GM12874 (cell line): ENCODE results near the gene DIPK2A.

ENCODE experiments used
- CTCF ChIP-seq: IDR thresholded peaks from 2 replicates; pipeline ENCODE4 v1.5.1; 2011; ENCODE audit warnings: low read depth, mild to moderate bottlenecking, control low read depth, low read length, moderate library complexity; ENCODE audit not compliant: insufficient read depth

The DIPK2A gene

GRCh38 chr3:143971359-143972154 is at the start of gene DIPK2A:
Gene DIPK2A, plus strand, starts transcription at chr3:143971823. Its CDS starts 510 bp downstream, at chr3:143972333.
- TF ChIP-seq CTCF: no peak

- no peak for TF ChIP-seq CTCF
Observed at GRCh38 chr3:143924522-143925285, 46.9 kb upstream of the DIPK2A start.

- TF ChIP-seq CTCF: no peak
Observed at GRCh38 chr3:143928056-143928455, 43.6 kb upstream of the DIPK2A start.

GRCh38 chr3:143928541-143929255 is 42.9 kb upstream of the DIPK2A start:
- no peak for TF ChIP-seq CTCF

GRCh38 chr3:143934791-143935190 is 36.8 kb upstream of the DIPK2A start:
- no peak for TF ChIP-seq CTCF

GRCh38 chr3:143935678-143936077 is 35.9 kb upstream of the DIPK2A start:
- no peak for TF ChIP-seq CTCF

GRCh38 chr3:143950810-143951209 is 20.8 kb upstream of the DIPK2A start:
- no peak for TF ChIP-seq CTCF
